DND-41 (cell line): Measurements from ENCODE around the gene EPB41L4B.

ENCODE experiments used
- ATAC-seq: fragments of 200-7000 bp; cut with Tn5 transposase; 3 replicates; pipeline ENCODE4 v1.9.1; 2021; ENCODE audit warnings: low read depth; ENCODE audit not compliant: insufficient read depth
- DNase-seq: peaks from one replicate; pipeline ENCODE4 v3.0.0-alpha.2; 2020
- H2AFZ ChIP-seq: 2 replicates; pipeline ENCODE4 v1.6.0; 2012; ENCODE audit warnings: low read depth, low read length
- H3K27ac ChIP-seq: 2 replicates; pipeline ENCODE4 v1.5.1; 2012; ENCODE audit warnings: low read length, inconsistent platforms
- H3K27me3 ChIP-seq: fragments of 200-600 bp; sonication (generic); 2 replicates; pipeline ENCODE4 v1.6.0; 2012; ENCODE audit warnings: low read length, mild to moderate bottlenecking, inconsistent platforms; ENCODE audit not compliant: insufficient read depth, poor library complexity
- H3K36me3 ChIP-seq: 2 replicates; pipeline ENCODE4 v1.5.1; 2012; ENCODE audit warnings: low read length, inconsistent platforms; ENCODE audit not compliant: insufficient read depth
- H3K4me1 ChIP-seq: 2 replicates; pipeline ENCODE4 v1.5.1; 2012; ENCODE audit warnings: mild to moderate bottlenecking, low read length; ENCODE audit not compliant: insufficient read depth
- H3K4me2 ChIP-seq: 2 replicates; pipeline ENCODE4 v1.6.0; 2012; ENCODE audit warnings: mild to moderate bottlenecking, moderate library complexity, low read length, inconsistent platforms; ENCODE audit not compliant: insufficient read depth
- H3K4me3 ChIP-seq, 2 experiments: fragments of 200-600 bp in 1 of 2; shearing (Covaris generic) in 1 of 2; 2 replicates each; pipeline ENCODE4 v1.5.1; 2012 to 2016; ENCODE audit warnings: inconsistent platforms in 2 of 2, low read length in 2 of 2, mild to moderate bottlenecking in 2 of 2, low read depth in 1 of 2, moderate library complexity in 1 of 2
- H3K79me2 ChIP-seq: 2 replicates; pipeline ENCODE4 v1.6.0; 2012; ENCODE audit warnings: low read length, inconsistent platforms; ENCODE audit not compliant: insufficient read depth
- H3K9ac ChIP-seq: 2 replicates; pipeline ENCODE4 v1.6.0; 2012; ENCODE audit warnings: low read depth, mild to moderate bottlenecking, inconsistent platforms, low read length, moderate library complexity
- H3K9me3 ChIP-seq: 2 replicates; pipeline ENCODE4 v1.5.1; 2012; ENCODE audit warnings: low read length, moderate library complexity, mild to moderate bottlenecking, inconsistent platforms; ENCODE audit not compliant: insufficient read depth, severe bottlenecking
- H4K20me1 ChIP-seq: 2 replicates; pipeline ENCODE4 v1.6.0; 2012; ENCODE audit warnings: low read length; ENCODE audit not compliant: insufficient read depth
- EZH2 ChIP-seq: IDR thresholded peaks from 3 replicates; pipeline ENCODE4 v1.6.1; 2012; ENCODE audit warnings: borderline replicate concordance, low read depth, mild to moderate bottlenecking, moderate library complexity, low read length, inconsistent platforms; ENCODE audit not compliant: severe bottlenecking
- TF ChIP-seq, protein P1 (sequence below): IDR thresholded peaks from 2 replicates; pipeline ENCODE4 v1.5.1; 2012; ENCODE audit warnings: borderline replicate concordance, low read length, moderate library complexity, mild to moderate bottlenecking; ENCODE audit not compliant: poor library complexity, severe bottlenecking; ENCODE audit errors: extremely low read depth

The EPB41L4B gene

DNA sequence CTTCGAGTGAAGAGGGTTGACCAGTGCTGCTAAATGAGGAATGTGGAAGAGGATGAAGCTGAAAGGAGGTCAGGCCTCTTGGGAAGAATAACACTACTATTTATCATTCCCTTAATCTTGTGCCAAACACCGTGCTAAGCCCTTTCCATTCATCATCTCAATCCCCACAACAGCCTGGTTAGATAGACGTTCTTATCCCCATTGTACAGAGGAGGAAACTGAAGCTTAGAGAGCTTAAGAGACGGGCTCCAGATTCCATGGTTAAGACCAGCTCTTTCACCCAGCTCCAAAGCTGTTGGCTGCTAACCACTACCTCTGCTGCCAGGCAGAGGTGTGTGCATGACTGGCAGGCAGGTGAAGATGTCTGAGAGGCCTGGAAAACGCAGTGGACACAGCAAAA, 868 bp upstream of the EPB41L4B start:
- Histone ChIP-seq H3K27ac (no peak overlapping the region), H2AFZ (no peak overlapping the region), H3K9me3 (no peaks in the 10 kb centered on the region), H3K79me2 (no peaks in the 10 kb centered on the region), H3K9ac (no peak overlapping the region), H3K4me1 (no peaks in the 10 kb centered on the region), H4K20me1 (no peaks in the 10 kb centered on the region), H3K27me3 (no peaks in the 10 kb centered on the region), H3K4me2 (no peak overlapping the region), H3K36me3 (no peaks in the 10 kb centered on the region), H3K4me3 (no peak overlapping the region)
- TF ChIP-seq, protein P1, sequence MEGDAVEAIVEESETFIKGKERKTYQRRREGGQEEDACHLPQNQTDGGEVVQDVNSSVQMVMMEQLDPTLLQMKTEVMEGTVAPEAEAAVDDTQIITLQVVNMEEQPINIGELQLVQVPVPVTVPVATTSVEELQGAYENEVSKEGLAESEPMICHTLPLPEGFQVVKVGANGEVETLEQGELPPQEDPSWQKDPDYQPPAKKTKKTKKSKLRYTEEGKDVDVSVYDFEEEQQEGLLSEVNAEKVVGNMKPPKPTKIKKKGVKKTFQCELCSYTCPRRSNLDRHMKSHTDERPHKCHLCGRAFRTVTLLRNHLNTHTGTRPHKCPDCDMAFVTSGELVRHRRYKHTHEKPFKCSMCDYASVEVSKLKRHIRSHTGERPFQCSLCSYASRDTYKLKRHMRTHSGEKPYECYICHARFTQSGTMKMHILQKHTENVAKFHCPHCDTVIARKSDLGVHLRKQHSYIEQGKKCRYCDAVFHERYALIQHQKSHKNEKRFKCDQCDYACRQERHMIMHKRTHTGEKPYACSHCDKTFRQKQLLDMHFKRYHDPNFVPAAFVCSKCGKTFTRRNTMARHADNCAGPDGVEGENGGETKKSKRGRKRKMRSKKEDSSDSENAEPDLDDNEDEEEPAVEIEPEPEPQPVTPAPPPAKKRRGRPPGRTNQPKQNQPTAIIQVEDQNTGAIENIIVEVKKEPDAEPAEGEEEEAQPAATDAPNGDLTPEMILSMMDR = no peak
- TF ChIP-seq EZH2 = no peak
- DNase-seq (no peak), ATAC-seq (no peak)

DNA sequence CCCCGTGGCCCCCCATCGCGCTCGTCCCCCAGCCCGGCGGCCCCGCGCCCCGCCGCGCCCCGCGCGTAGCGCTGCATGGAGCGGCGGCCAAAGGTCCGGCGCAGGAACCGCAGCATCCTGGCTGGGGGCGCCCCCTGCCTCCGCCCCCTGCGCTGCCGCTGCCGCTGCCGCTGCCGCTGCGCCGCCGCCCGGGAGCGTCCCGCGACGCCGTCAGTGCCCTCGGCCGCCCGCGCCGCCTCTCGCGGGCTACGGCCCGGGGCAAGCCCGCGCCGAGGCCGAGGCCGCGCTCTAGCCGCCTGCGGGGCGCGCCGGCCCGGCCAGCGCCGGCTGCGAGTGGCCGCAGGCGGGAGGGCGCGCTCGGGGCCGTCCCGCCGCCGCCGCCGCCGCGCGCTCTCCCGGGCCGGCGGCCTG, 523 bp downstream of the EPB41L4B start:
- no peak overlapping the region for H3K4me2 ChIP-seq
- no peak overlapping the region for H3K4me3 ChIP-seq
- no peak for DNase-seq
- TF ChIP-seq, protein P1 = no peak
- no peak for TF ChIP-seq EZH2
- no peak overlapping the region for H3K9ac ChIP-seq
- H3K27ac ChIP-seq = no peak overlapping the region
- no peaks in the 10 kb centered on the region for H4K20me1 ChIP-seq
- no peaks in the 10 kb centered on the region for H3K79me2 ChIP-seq
- no peak overlapping the region for H2AFZ ChIP-seq
- H3K27me3 ChIP-seq = no peaks in the 10 kb centered on the region
- H3K9me3 ChIP-seq = no peaks in the 10 kb centered on the region
- ATAC-seq = no peak
- H3K36me3 ChIP-seq = no peaks in the 10 kb centered on the region
- H3K4me1 ChIP-seq = no peaks in the 10 kb centered on the region

DNA sequence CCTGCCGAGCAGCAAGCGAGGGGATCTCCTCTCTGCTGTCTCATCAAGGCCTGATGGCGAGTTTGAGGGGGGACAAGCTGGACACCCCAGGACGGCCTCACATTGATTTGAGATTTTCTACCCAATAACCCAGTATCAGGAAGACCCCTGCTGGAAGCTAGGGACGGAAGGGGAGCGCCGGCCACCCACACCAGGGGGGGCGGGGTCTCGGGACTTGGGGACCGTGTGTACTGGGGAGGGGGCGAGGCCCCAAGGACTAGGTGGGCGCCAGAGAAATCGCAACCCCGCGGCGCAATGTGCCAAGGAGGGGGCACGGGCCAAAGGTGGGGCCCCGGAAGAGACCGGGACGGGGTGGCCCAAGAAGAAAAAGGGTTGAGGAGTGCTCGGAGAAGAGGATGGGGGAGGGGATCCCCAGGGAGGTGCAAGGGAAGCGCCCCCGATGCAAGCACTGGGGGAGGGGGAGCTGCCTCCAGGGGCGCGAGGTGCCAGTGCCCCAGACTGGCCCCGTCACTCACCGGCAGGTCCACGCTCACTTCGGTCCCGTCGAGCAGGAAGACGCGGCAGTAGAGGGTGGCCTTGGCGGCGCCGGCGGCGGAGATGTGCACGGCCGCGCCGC, 1.1 kb downstream of the EPB41L4B start:
- Histone ChIP-seq H3K9ac (no peak overlapping the region), H2AFZ (no peak overlapping the region), H3K9me3 (no peaks in the 10 kb centered on the region), H4K20me1 (no peaks in the 10 kb centered on the region), H3K27ac (no peak overlapping the region), H3K79me2 (no peaks in the 10 kb centered on the region), H3K4me3 (no peak overlapping the region), H3K36me3 (no peaks in the 10 kb centered on the region), H3K4me1 (no peaks in the 10 kb centered on the region), H3K4me2 (no peak overlapping the region), H3K27me3 (no peaks in the 10 kb centered on the region)
- TF ChIP-seq EZH2 = no peak
- TF ChIP-seq, protein P1 = no peak
- ATAC-seq = no peak
- no peak for DNase-seq

DNA sequence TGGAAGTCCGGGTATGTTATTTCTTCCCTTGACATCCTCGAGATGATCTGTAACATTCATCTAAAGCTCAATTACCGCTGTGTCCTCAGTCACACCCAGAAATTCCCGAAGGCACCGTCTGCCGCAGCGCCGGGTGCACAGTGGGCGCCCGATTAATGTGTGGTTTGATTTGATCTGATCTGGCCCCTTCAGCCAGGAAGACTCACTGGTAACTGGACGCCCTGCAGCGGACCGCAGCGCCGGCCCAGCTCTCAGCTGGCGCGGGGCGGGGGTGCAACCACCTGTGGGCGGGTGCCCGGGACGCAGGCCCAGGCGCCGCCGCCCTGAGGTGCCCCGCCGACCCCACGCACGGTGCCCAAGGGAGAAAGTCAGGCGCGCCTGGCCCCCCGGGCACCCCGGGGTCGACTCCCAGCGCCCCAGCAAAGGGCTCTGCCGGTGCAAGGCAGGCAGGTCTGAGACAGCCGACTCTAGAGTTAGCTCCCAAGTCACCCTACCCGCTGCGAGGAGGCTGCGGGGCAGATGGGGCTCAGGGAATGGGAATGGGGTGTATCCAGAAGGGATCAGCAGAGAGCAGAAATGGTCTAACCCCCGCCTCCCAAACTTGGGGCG, 1.7 kb downstream of the EPB41L4B start:
- no peak for ATAC-seq
- Histone ChIP-seq H3K4me1 (no peaks in the 10 kb centered on the region), H4K20me1 (no peaks in the 10 kb centered on the region), H2AFZ (no peak overlapping the region), H3K9ac (no peak overlapping the region), H3K27me3 (no peaks in the 10 kb centered on the region), H3K9me3 (no peaks in the 10 kb centered on the region), H3K79me2 (no peaks in the 10 kb centered on the region), H3K4me2 (no peak overlapping the region), H3K27ac (no peak overlapping the region), H3K36me3 (no peaks in the 10 kb centered on the region), H3K4me3 (no peak overlapping the region)
- DNase-seq = no peak
- TF ChIP-seq, protein P1 = no peak
- TF ChIP-seq EZH2 = no peak
